Brain microvascular endothelial cell (primary cell): Measurements from ENCODE around the gene CABLES1.

ENCODE experiments used
- DNase-seq: peaks from one replicate; pipeline ENCODE4 v3.0.0-alpha.2; 2020
- H3K27ac ChIP-seq: fragments of 250-450 bp; sonication (Bioruptor Pico); 2 replicates; pipeline ENCODE4 v1.5.1; 2020; ENCODE audit warnings: mild to moderate bottlenecking, moderate library complexity
- H3K27me3 ChIP-seq: fragments of 250-450 bp; sonication (Bioruptor Pico); replicated peaks from 2 replicates; pipeline ENCODE4 v1.5.1; 2020; ENCODE audit warnings: mild to moderate bottlenecking
- H3K36me3 ChIP-seq: fragments of 250-450 bp; sonication (Bioruptor Pico); replicated peaks from 2 replicates; pipeline ENCODE4 v1.5.1; 2020; ENCODE audit warnings: mild to moderate bottlenecking
- H3K4me3 ChIP-seq: 2 replicates; pipeline ENCODE4 v1.5.1; 2011; ENCODE audit warnings: low read depth, mild to moderate bottlenecking, control low read depth, low read length, moderate library complexity
- CTCF ChIP-seq: IDR thresholded peaks from 2 replicates; pipeline ENCODE4 v1.5.1; 2011; ENCODE audit warnings: low read depth, mild to moderate bottlenecking, moderate library complexity, low read length, control low read depth, inconsistent platforms; ENCODE audit errors: missing control alignments
- in situ Hi-C: cut with HindIII; loops from 2 replicates; pipeline ENCODE4 v1.10.0; 2017; ENCODE audit warnings: low sequenced_read_pairs, low pct_ligation_motif_present

Gene CABLES1

GRCh38 chr18:23102493-23103261 is 32.6 kb upstream of the CABLES1 start:
- no peak for DNase-seq
- Histone ChIP-seq H3K36me3 (no peaks in the 10 kb centered on the region), H3K4me3 (no peak overlapping the region), H3K27me3 (no peaks in the 10 kb centered on the region), H3K27ac (no peak overlapping the region)
- TF ChIP-seq CTCF, result no peak
- in situ Hi-C loops, result no loop called here

GRCh38 chr18:23103449-23103848 is 31.8 kb upstream of the CABLES1 start:
- no peak overlapping the region for H3K4me3 ChIP-seq
- no peak for TF ChIP-seq CTCF
- in situ Hi-C loops, result no loop called here
- no peak overlapping the region for H3K27ac ChIP-seq
- H3K27me3 ChIP-seq, result no peaks in the 10 kb centered on the region
- DNase-seq, result no peak
- no peaks in the 10 kb centered on the region for H3K36me3 ChIP-seq

GRCh38 chr18:23105030-23105429 is 30.3 kb upstream of the CABLES1 start:
- H3K27ac ChIP-seq, result no peak overlapping the region

GRCh38 chr18:23105581-23106219 is 29.6 kb upstream of the CABLES1 start:
- DNase-seq, result no peak
- Histone ChIP-seq H3K27me3 (no peaks in the 10 kb centered on the region), H3K36me3 (no peaks in the 10 kb centered on the region), H3K4me3 (no peak overlapping the region), H3K27ac (peak overlapping the region; percentile 97)
- TF ChIP-seq CTCF, result no peak
- in situ Hi-C loops, result no loop called here

More at GRCh38 chr18:23105030-23105429, 30.3 kb upstream of the CABLES1 start:
- no peak for DNase-seq
- no peak for TF ChIP-seq CTCF
- no peak overlapping the region for H3K4me3 ChIP-seq
- no peaks in the 10 kb centered on the region for H3K27me3 ChIP-seq
- in situ Hi-C loops, result no loop called here
- H3K36me3 ChIP-seq, result no peaks in the 10 kb centered on the region

GRCh38 chr18:23106575-23106974 is 28.7 kb upstream of the CABLES1 start:
- Histone ChIP-seq H3K4me3 (no peak overlapping the region), H3K27me3 (no peaks in the 10 kb centered on the region), H3K27ac (peak overlapping the region; percentile 97), H3K36me3 (no peaks in the 10 kb centered on the region)
- DNase-seq, result peak; percentile 96
- in situ Hi-C loops, result no loop called here
- peak; percentile 32 for TF ChIP-seq CTCF
